ENCODE data around the gene HDAC3.
A peak's percentile ranks its signal among the peaks of the same experiment; 100 is the strongest.

HDAC3 gene

GRCh38 chr5:141647242-141647641 is 10.6 kb upstream of the HDAC3 start:
- H3K9me3 ChIP-seq (ENCODE audit: control insufficient read depth in 1 of 2, low read length in 2 of 2): no peaks in the 10 kb centered on the region
- no peaks in the 10 kb centered on the region for H3K27me3 ChIP-seq (ENCODE audit: control insufficient read depth in 1 of 2, insufficient read depth in 2 of 2, low read length in 2 of 2)
- H3K4me3 ChIP-seq (ENCODE audit: low read depth in 1 of 2, low read length in 2 of 2): no peak overlapping the region
- H3K36me3 ChIP-seq (ENCODE audit: control insufficient read depth in 1 of 2, insufficient read depth in 2 of 2, low read length in 2 of 2): peaks cover 13 to 24% of the 10 kb centered on the region in 2 donors
- no peak overlapping the region for H3K27ac ChIP-seq (ENCODE audit: low read depth, low read length)
- H3K9ac ChIP-seq (ENCODE audit: low read depth in 1 of 2, low read length in 2 of 2): no peak overlapping the region
- H3K4me1 ChIP-seq (ENCODE audit: control insufficient read depth in 1 of 2, insufficient read depth in 2 of 2, low read length in 2 of 2): peaks cover 11 to 13% of the 10 kb centered on the region in 2 donors

- peaks cover 7 to 8% of the 10 kb centered on the region in 2 donors for H3K4me1 ChIP-seq (ENCODE audit: control insufficient read depth in 1 of 2, insufficient read depth in 2 of 2, low read length in 2 of 2)
- no peak overlapping the region for H3K4me3 ChIP-seq (ENCODE audit: low read depth in 1 of 2, low read length in 2 of 2)
- peaks cover 13 to 28% of the 10 kb centered on the region in 2 donors for H3K36me3 ChIP-seq (ENCODE audit: control insufficient read depth in 1 of 2, insufficient read depth in 2 of 2, low read length in 2 of 2)
- no peaks in the 10 kb centered on the region for H3K9me3 ChIP-seq (ENCODE audit: control insufficient read depth in 1 of 2, low read length in 2 of 2)
- no peak overlapping the region for H3K9ac ChIP-seq (ENCODE audit: low read depth in 1 of 2, low read length in 2 of 2)
- H3K27me3 ChIP-seq (ENCODE audit: control insufficient read depth in 1 of 2, insufficient read depth in 2 of 2, low read length in 2 of 2): no peaks in the 10 kb centered on the region
- no peak overlapping the region for H3K27ac ChIP-seq (ENCODE audit: low read depth, low read length)
Measured at GRCh38 chr5:141646026-141646425, 9.4 kb upstream of the HDAC3 start.

- Histone ChIP-seq H3K36me3 (ENCODE audit: control insufficient read depth in 1 of 2, insufficient read depth in 2 of 2, low read length in 2 of 2) (peaks cover 13 to 29% of the 10 kb centered on the region in 2 donors), H3K9ac (ENCODE audit: low read depth in 1 of 2, low read length in 2 of 2) (no peak overlapping the region), H3K4me1 (ENCODE audit: control insufficient read depth in 1 of 2, insufficient read depth in 2 of 2, low read length in 2 of 2) (peaks cover 0 to 14% of the 10 kb centered on the region in 2 donors), H3K27ac (ENCODE audit: low read depth, low read length) (no peak overlapping the region), H3K27me3 (ENCODE audit: control insufficient read depth in 1 of 2, insufficient read depth in 2 of 2, low read length in 2 of 2) (no peaks in the 10 kb centered on the region), H3K9me3 (ENCODE audit: control insufficient read depth in 1 of 2, low read length in 2 of 2) (no peaks in the 10 kb centered on the region), H3K4me3 (ENCODE audit: low read depth in 1 of 2, low read length in 2 of 2) (no peak overlapping the region)
Measured at GRCh38 chr5:141641634-141642267, 5.1 kb upstream of the HDAC3 start.

- peaks cover 10 to 19% of the 10 kb centered on the region in 2 donors for H3K36me3 ChIP-seq (ENCODE audit: control insufficient read depth in 1 of 2, insufficient read depth in 2 of 2, low read length in 2 of 2)
- H3K9me3 ChIP-seq (ENCODE audit: control insufficient read depth in 1 of 2, low read length in 2 of 2): no peaks in the 10 kb centered on the region
- H3K4me1 ChIP-seq (ENCODE audit: control insufficient read depth in 1 of 2, insufficient read depth in 2 of 2, low read length in 2 of 2): peaks cover 4 to 22% of the 10 kb centered on the region in 2 donors
- no peaks in the 10 kb centered on the region for H3K27me3 ChIP-seq (ENCODE audit: control insufficient read depth in 1 of 2, insufficient read depth in 2 of 2, low read length in 2 of 2)
- H3K4me3 ChIP-seq (ENCODE audit: low read depth in 1 of 2, low read length in 2 of 2): no peak overlapping the region
- no peak overlapping the region for H3K9ac ChIP-seq (ENCODE audit: low read depth in 1 of 2, low read length in 2 of 2)
- no peak overlapping the region for H3K27ac ChIP-seq (ENCODE audit: low read depth, low read length)
Measured at GRCh38 chr5:141640698-141641097, 4.0 kb upstream of the HDAC3 start.

GRCh38 chr5:141640051-141640415 is 3.4 kb upstream of the HDAC3 start:
- no peak overlapping the region for H3K9ac ChIP-seq (ENCODE audit: low read depth in 1 of 2, low read length in 2 of 2)
- H3K9me3 ChIP-seq (ENCODE audit: control insufficient read depth in 1 of 2, low read length in 2 of 2): no peaks in the 10 kb centered on the region
- peaks cover 11 to 28% of the 10 kb centered on the region in 2 donors for H3K4me1 ChIP-seq (ENCODE audit: control insufficient read depth in 1 of 2, insufficient read depth in 2 of 2, low read length in 2 of 2)
- no peak overlapping the region for H3K27ac ChIP-seq (ENCODE audit: low read depth, low read length)
- peaks cover 7 to 19% of the 10 kb centered on the region in 2 donors for H3K36me3 ChIP-seq (ENCODE audit: control insufficient read depth in 1 of 2, insufficient read depth in 2 of 2, low read length in 2 of 2)
- no peak overlapping the region for H3K4me3 ChIP-seq (ENCODE audit: low read depth in 1 of 2, low read length in 2 of 2)
- no peaks in the 10 kb centered on the region for H3K27me3 ChIP-seq (ENCODE audit: control insufficient read depth in 1 of 2, insufficient read depth in 2 of 2, low read length in 2 of 2)

GRCh38 chr5:141639357-141640050 is 2.9 kb upstream of the HDAC3 start:
- Histone ChIP-seq H3K4me3 (ENCODE audit: low read depth in 1 of 2, low read length in 2 of 2) (no peak overlapping the region), H3K27ac (ENCODE audit: low read depth, low read length) (no peak overlapping the region), H3K4me1 (ENCODE audit: control insufficient read depth in 1 of 2, insufficient read depth in 2 of 2, low read length in 2 of 2) (peaks cover 16 to 34% of the 10 kb centered on the region in 2 donors), H3K27me3 (ENCODE audit: control insufficient read depth in 1 of 2, insufficient read depth in 2 of 2, low read length in 2 of 2) (no peaks in the 10 kb centered on the region), H3K36me3 (ENCODE audit: control insufficient read depth in 1 of 2, insufficient read depth in 2 of 2, low read length in 2 of 2) (peaks cover 4 to 14% of the 10 kb centered on the region in 2 donors), H3K9ac (ENCODE audit: low read depth in 1 of 2, low read length in 2 of 2) (no peak overlapping the region), H3K9me3 (ENCODE audit: control insufficient read depth in 1 of 2, low read length in 2 of 2) (no peaks in the 10 kb centered on the region)

- H3K4me3 ChIP-seq (ENCODE audit: low read depth in 1 of 2, low read length in 2 of 2): no peak overlapping the region
- H3K27ac ChIP-seq (ENCODE audit: low read depth, low read length): no peak overlapping the region
- no peaks in the 10 kb centered on the region for H3K27me3 ChIP-seq (ENCODE audit: control insufficient read depth in 1 of 2, insufficient read depth in 2 of 2, low read length in 2 of 2)
- peaks cover 0 to 7% of the 10 kb centered on the region in 2 donors for H3K36me3 ChIP-seq (ENCODE audit: control insufficient read depth in 1 of 2, insufficient read depth in 2 of 2, low read length in 2 of 2)
- H3K9ac ChIP-seq (ENCODE audit: low read depth in 1 of 2, low read length in 2 of 2): no peak overlapping the region
- H3K9me3 ChIP-seq (ENCODE audit: control insufficient read depth in 1 of 2, low read length in 2 of 2): no peaks in the 10 kb centered on the region
- peaks cover 16 to 34% of the 10 kb centered on the region in 2 donors for H3K4me1 ChIP-seq (ENCODE audit: control insufficient read depth in 1 of 2, insufficient read depth in 2 of 2, low read length in 2 of 2)
Measured at GRCh38 chr5:141638771-141639170, 2.1 kb upstream of the HDAC3 start.

DNA sequence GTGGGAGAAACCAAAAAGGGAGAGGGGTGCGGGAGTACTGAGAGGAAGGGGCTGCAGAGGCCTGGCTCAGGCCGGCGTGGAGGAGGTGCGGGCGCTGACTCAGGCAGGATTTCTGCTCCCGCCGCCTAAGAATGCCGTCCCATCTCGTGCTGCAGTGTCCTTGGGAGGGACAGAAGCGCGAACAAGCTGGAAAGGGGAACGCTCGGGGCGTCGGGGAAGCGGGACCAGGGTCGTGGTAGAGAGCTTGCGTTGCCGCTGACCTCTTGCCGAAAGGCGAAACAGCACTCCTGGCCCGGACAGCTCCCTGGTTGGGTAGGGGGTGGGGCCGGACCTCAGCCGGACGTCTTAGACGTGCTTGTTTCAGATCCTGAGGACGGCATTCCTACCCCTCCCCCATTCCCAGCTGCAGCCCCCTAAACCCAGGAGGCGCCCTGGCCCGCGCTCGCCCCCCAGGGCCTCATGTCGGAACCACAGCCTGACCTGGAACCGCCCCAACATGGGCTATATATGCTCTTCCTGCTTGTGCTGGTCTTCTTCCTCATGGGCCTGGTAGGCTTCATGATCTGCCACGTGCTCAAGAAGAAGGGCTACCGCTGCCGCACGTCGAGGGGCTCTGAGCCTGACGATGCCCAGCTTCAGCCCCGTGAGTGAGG is 1.2 kb upstream of the HDAC3 start:
- Histone ChIP-seq H3K9me3 (ENCODE audit: control insufficient read depth in 1 of 2, low read length in 2 of 2) (no peaks in the 10 kb centered on the region), H3K27ac (ENCODE audit: low read depth, low read length) (no peak overlapping the region), H3K36me3 (ENCODE audit: control insufficient read depth in 1 of 2, insufficient read depth in 2 of 2, low read length in 2 of 2) (peaks cover 0 to 7% of the 10 kb centered on the region in 2 donors), H3K4me3 (ENCODE audit: low read depth in 1 of 2, low read length in 2 of 2) (peak overlapping the region; percentile 91 to 98), H3K4me1 (ENCODE audit: control insufficient read depth in 1 of 2, insufficient read depth in 2 of 2, low read length in 2 of 2) (peaks cover 16 to 34% of the 10 kb centered on the region in 2 donors), H3K9ac (ENCODE audit: low read depth in 1 of 2, low read length in 2 of 2) (peak overlapping the region in 1 of 2 donors; percentile 44), H3K27me3 (ENCODE audit: control insufficient read depth in 1 of 2, insufficient read depth in 2 of 2, low read length in 2 of 2) (no peaks in the 10 kb centered on the region)

GRCh38 chr5:141637123-141637766 is 596 bp upstream of the HDAC3 start:
- Histone ChIP-seq H3K9ac (ENCODE audit: low read depth in 1 of 2, low read length in 2 of 2) (peak overlapping the region; percentile 39 to 44), H3K4me3 (ENCODE audit: low read depth in 1 of 2, low read length in 2 of 2) (peak overlapping the region; percentile 91 to 98), H3K27me3 (ENCODE audit: control insufficient read depth in 1 of 2, insufficient read depth in 2 of 2, low read length in 2 of 2) (no peaks in the 10 kb centered on the region), H3K36me3 (ENCODE audit: control insufficient read depth in 1 of 2, insufficient read depth in 2 of 2, low read length in 2 of 2) (peaks cover 0 to 11% of the 10 kb centered on the region in 2 donors), H3K27ac (ENCODE audit: low read depth, low read length) (no peak overlapping the region), H3K9me3 (ENCODE audit: control insufficient read depth in 1 of 2, low read length in 2 of 2) (no peaks in the 10 kb centered on the region), H3K4me1 (ENCODE audit: control insufficient read depth in 1 of 2, insufficient read depth in 2 of 2, low read length in 2 of 2) (peaks cover 16 to 34% of the 10 kb centered on the region in 2 donors)

- Histone ChIP-seq H3K27me3 (ENCODE audit: control insufficient read depth in 1 of 2, insufficient read depth in 2 of 2, low read length in 2 of 2) (no peaks in the 10 kb centered on the region), H3K4me1 (ENCODE audit: control insufficient read depth in 1 of 2, insufficient read depth in 2 of 2, low read length in 2 of 2) (peaks cover 16 to 34% of the 10 kb centered on the region in 2 donors), H3K27ac (ENCODE audit: low read depth, low read length) (no peak overlapping the region), H3K4me3 (ENCODE audit: low read depth in 1 of 2, low read length in 2 of 2) (peak overlapping the region; percentile 91 to 98), H3K36me3 (ENCODE audit: control insufficient read depth in 1 of 2, insufficient read depth in 2 of 2, low read length in 2 of 2) (peaks cover 0 to 8% of the 10 kb centered on the region in 2 donors), H3K9me3 (ENCODE audit: control insufficient read depth in 1 of 2, low read length in 2 of 2) (no peaks in the 10 kb centered on the region), H3K9ac (ENCODE audit: low read depth in 1 of 2, low read length in 2 of 2) (peak overlapping the region; percentile 85 to 91)
Measured at GRCh38 chr5:141636106-141636412, 590 bp downstream of the HDAC3 start.
